ENCODE measurements around the gene CDC6. TPM values are rescaled to one million over a fixed set of nuclear protein-coding genes. Genes with fewer than 3 reads are reported as not detected.

CDC6 gene
- total and polyA plus RNA-seq, 2 of the 8 experiments (the other 6 are each of a cell fraction or from before 2014, with no cell fraction given), result 50.5 to 140 TPM

DNA sequence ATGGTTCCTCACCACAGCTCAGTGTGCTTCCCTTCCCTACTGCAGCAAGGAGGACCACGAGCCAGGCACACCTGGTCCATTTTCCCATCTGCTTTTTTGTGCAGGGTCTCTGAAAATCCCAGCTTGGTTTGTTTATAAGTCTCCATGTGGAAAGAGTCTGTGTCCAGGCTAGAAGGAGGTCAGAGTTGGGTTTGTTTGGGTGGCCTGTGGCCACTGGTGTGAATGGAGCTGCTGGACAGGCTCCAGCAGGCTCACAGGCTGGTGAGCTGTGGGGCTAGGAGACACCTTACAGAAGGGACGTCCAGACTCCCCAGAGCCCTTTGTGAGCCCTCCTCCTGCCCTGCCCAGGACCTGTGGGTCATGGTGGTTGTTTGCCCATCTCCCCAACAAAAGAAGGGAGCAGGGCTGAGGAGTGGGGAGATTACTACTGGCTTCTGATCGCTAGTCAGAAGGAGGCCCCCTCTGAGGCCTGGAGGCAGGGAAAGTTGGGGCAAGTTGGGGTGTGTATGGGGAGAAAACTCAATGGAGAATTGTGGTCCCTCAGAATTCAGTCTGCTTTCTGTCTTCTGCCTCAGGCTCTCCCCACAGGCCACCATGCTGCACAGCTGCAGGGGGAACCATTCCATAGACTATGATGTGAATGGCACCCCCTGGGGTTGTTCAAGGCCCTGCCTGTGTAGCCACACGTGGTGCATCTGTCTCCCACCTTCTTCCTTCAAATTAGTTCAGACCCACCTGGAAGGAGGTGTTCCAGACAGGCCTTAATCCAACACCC is 25.4 kb downstream of the CDC6 start (continued):
- no peak for TF ChIP-seq YY1 (IDR thresholded peaks at IDR 0.05; ENCODE audit: low read depth, low read length)
- TF ChIP-seq RBBP5 (IDR thresholded peaks at IDR 0.05; ENCODE audit: borderline replicate concordance, low read depth, low read length), result no peak
